K562 (cell line): ENCODE data around the gene DIPK1A. TPM values are rescaled to one million over a fixed set of nuclear protein-coding genes. Genes with fewer than 3 reads are reported as not detected.

Source experiments
- ATAC-seq: fragments of 200-7000 bp; cut with Tn5 transposase; 3 replicates; pipeline ENCODE4 v1.9.1; 2020; ENCODE audit warnings: moderate library complexity
- BruUV-seq: library from RNA; stranded (reverse); fragments of 400-500 nt; replicated peaks from 2 replicates; lab custom pipeline; 2021; lab: Mats Ljungman, UMichigan
- CTCF ChIA-PET: fragments of 300-600 bp; formaldehyde crosslinking; extraction: SDS; loops from one replicate; lab custom pipeline; 2021; ENCODE audit warnings: low intra/inter-chr PET ratio; lab: Yijun Ruan, JAX
- POLR2A ChIA-PET: fragments of 300-600, 350-650 bp; sonication (Branson Sonifier 250); formaldehyde crosslinking; extraction: SDS; loops from one replicate; lab custom pipeline; 2021; ENCODE audit warnings: antibody characterized with exemption, inconsistent platforms; lab: Yijun Ruan, JAX
- DNase-seq, 4 experiments: peaks; one replicate each; pipeline versions ENCODE4 v3.0.0 to v3.0.0-alpha.2; 2011 to 2018; ENCODE audit warnings: low spot score in 3 of 4, mixed read lengths in 3 of 4; ENCODE audit errors: extremely low read depth in 1 of 4
- FAIRE-seq: peaks from 2 replicates; lab custom pipeline; 2011; peaks lifted over from hg19 to GRCh38; lab: Jason Lieb, UNC
- H2AFZ ChIP-seq: 2 replicates; pipeline ENCODE4 v1.6.0; 2011; ENCODE audit warnings: low read depth, low read length, control low read depth, inconsistent platforms
- H3K27ac ChIP-seq: fragments of 200-600 bp; 3 replicates; pipeline ENCODE4 v1.8.0; 2011; ENCODE audit warnings: low read depth, mild to moderate bottlenecking, control low read depth, inconsistent platforms, low read length, moderate library complexity, mixed read lengths; ENCODE audit errors: extremely low read depth
- H3K27me3 ChIP-seq, 2 experiments: fragments of 300-600 bp in 1 of 2; 2 replicates in 1 of 2; 3 replicates in 1 of 2; pipeline versions ENCODE4 v1.6.0 to v1.8.0; 2011; ENCODE audit warnings: inconsistent platforms in 2 of 2, low read length in 2 of 2, mild to moderate bottlenecking in 1 of 2, mixed read lengths in 1 of 2, moderate library complexity in 1 of 2; ENCODE audit not compliant: control insufficient read depth in 2 of 2, insufficient read depth in 2 of 2
- H3K36me3 ChIP-seq: fragments of 300-600 bp; 3 replicates; pipeline ENCODE4 v1.8.0; 2011; ENCODE audit warnings: mild to moderate bottlenecking, low read length, inconsistent platforms; ENCODE audit not compliant: control insufficient read depth, insufficient read depth
- H3K4me1 ChIP-seq, 2 experiments: fragments of 200-600 bp in 1 of 2; replicated peaks in 1 of 2; 2 replicates in 1 of 2; 3 replicates in 1 of 2; pipeline versions ENCODE4 v1.5.1 to v1.8.0; 2011; ENCODE audit warnings: inconsistent platforms in 2 of 2, low read length in 2 of 2, mild to moderate bottlenecking in 1 of 2, mixed read lengths in 1 of 2, moderate library complexity in 1 of 2; ENCODE audit not compliant: control insufficient read depth in 2 of 2, insufficient read depth in 2 of 2
- H3K4me2 ChIP-seq: 2 replicates; pipeline ENCODE4 v1.6.1; 2011; ENCODE audit warnings: low read length, control low read depth, inconsistent platforms, mixed read lengths; ENCODE audit not compliant: insufficient read depth
- H3K4me3 ChIP-seq: fragments of 200-600 bp; sonication (generic), shearing (Covaris generic); 2 replicates; pipeline ENCODE4 v1.5.1; 2016; ENCODE audit warnings: control low read depth, inconsistent platforms
- H3K79me2 ChIP-seq: fragments of 200-600 bp; 3 replicates; pipeline ENCODE4 v1.8.0; 2011; ENCODE audit warnings: low read length, inconsistent platforms; ENCODE audit not compliant: control insufficient read depth, insufficient read depth
- H3K9ac ChIP-seq, 2 experiments: 2 replicates each; pipeline versions ENCODE4 v1.6.0 to v1.6.1; 2011; ENCODE audit warnings: low read depth in 2 of 2, low read length in 2 of 2, control low read depth in 1 of 2, inconsistent platforms in 1 of 2, mild to moderate bottlenecking in 1 of 2, mixed read lengths in 1 of 2; ENCODE audit not compliant: insufficient read depth in 1 of 2
- H3K9me1 ChIP-seq: one replicate; pipeline ENCODE4 v1.6.0; 2011; ENCODE audit warnings: inconsistent platforms, mild to moderate bottlenecking, low read length, moderate library complexity; ENCODE audit not compliant: control insufficient read depth, insufficient read depth
- H3K9me3 ChIP-seq: replicated peaks from 2 replicates; pipeline ENCODE4 v1.5.1; 2011; ENCODE audit warnings: low read depth, low read length, inconsistent platforms; ENCODE audit not compliant: control insufficient read depth, insufficient read depth
- H4K20me1 ChIP-seq: replicated peaks from 2 replicates; pipeline ENCODE4 v1.6.1; 2011; ENCODE audit warnings: low read length, inconsistent platforms, mixed read lengths; ENCODE audit not compliant: control insufficient read depth, insufficient read depth
- BHLHE40 ChIP-seq: IDR thresholded peaks from 2 replicates; pipeline ENCODE4 v1.6.1; 2011; ENCODE audit warnings: low read length, improper control_type of control experiment
- ETS2 ChIP-seq: IDR thresholded peaks from 2 replicates; pipeline ENCODE4 v1.6.1; 2016; ENCODE audit warnings: borderline replicate concordance, missing genetic modification characterization, mild to moderate bottlenecking, moderate library complexity, missing compliant biosample characterization; ENCODE audit not compliant: poor library complexity, severe bottlenecking
- SIX5 ChIP-seq, 2 experiments: IDR thresholded peaks; 2 replicates each; pipeline ENCODE4 v1.6.1; 2011; ENCODE audit warnings: low read length in 2 of 2, borderline replicate concordance in 1 of 2, low read depth in 1 of 2, mild to moderate bottlenecking in 1 of 2, moderate library complexity in 1 of 2; ENCODE audit not compliant: insufficient read depth in 1 of 2
- TEAD1 ChIP-seq, 2 experiments: fragments of 450-650 bp in 1 of 2; sonication (generic) in 1 of 2; formaldehyde crosslinking; IDR thresholded peaks; 2 replicates each; pipeline versions ENCODE4 v1.4.0 to v1.8.0; 2020 to 2022; ENCODE audit warnings: mild to moderate bottlenecking in 2 of 2, missing genetic modification reagents in 1 of 2
- ZBTB49 ChIP-seq: sonication (generic); formaldehyde crosslinking; IDR thresholded peaks from 2 replicates; pipeline ENCODE4 v1.8.0; 2022; ENCODE audit warnings: missing genetic modification reagents, mild to moderate bottlenecking, borderline replicate concordance
- ZC3H8 ChIP-seq: fragments of 450-650 bp; IDR thresholded peaks from 2 replicates; pipeline ENCODE4 v1.6.1; 2017
- ZNF324 ChIP-seq: fragments of 250-450 bp; sonication (Bioruptor Pico); IDR thresholded peaks from 2 replicates; pipeline ENCODE4 v1.4.0; 2020; ENCODE audit warnings: mild to moderate bottlenecking
- WGBS: fragments of 100-300 bp; shearing (Covaris generic); methylation state at CpG from one replicate; pipeline ENCODE4 v1.1.6; 2016; ENCODE audit warnings: low coverage, mixed read lengths; ENCODE audit not compliant: insufficient coverage; ENCODE audit errors: missing lambda C conversion rate; 5-methylcytosine and 5-hydroxymethylcytosine counted together
- in situ Hi-C: fragments of 300-500 bp; cut with MboI; formaldehyde crosslinking; loops from 4 replicates; pipeline ENCODE4 v1.15.0; 2018; ENCODE audit warnings: inconsistent platforms, mixed read lengths
- intact Hi-C: fragments of 100-400 bp; cut with micrococcal nuclease; formaldehyde crosslinking; loops from 2 replicates; pipeline ENCODE4 v1.14.2; 2022
- polyA plus RNA-seq, 8 experiments: library from polyadenylated mRNA; depleted of rRNA in 4 of 8; stranded (reverse) in 5 of 8; unstranded in 3 of 8; fragments of >200 nt; fragmentation: Nextera tagmentation in 2 of 8; fragmentation: Illumina TruSeq in 1 of 8; extraction: Ambion mirVana in 2 of 8; extraction: Trizol in 1 of 8; gene quantifications; 2 replicates each; pipeline versions ENCODE4 v1.2.1 to v1.2.3, GENCODE V29; 2011 to 2014; ENCODE audit warnings: inconsistent platforms in 1 of 8, missing spikeins in 1 of 8
- total RNA-seq, 7 experiments: library from RNA; depleted of rRNA in 6 of 7; stranded (reverse); fragments of >200 nt in 6 of 7; fragmentation: Illumina TruSeq in 2 of 7; extraction: Trizol in 2 of 7; gene quantifications; 2 replicates each; pipeline versions ENCODE4 v1.2.1 to v1.2.3, GENCODE V29; 2011 to 2021; ENCODE audit warnings: low replicate concordance in 1 of 7

DIPK1A gene
- total and polyA plus RNA-seq, 9 of the 15 experiments (the other 6 are each of a cell fraction or from before 2014, with no cell fraction given): 0.54 to 2.5 (median 1.3) TPM

GRCh38 chr1:92901126-92901525 is 60.1 kb downstream of the DIPK1A start:
- no TSS peak for BruUV-seq

DNA sequence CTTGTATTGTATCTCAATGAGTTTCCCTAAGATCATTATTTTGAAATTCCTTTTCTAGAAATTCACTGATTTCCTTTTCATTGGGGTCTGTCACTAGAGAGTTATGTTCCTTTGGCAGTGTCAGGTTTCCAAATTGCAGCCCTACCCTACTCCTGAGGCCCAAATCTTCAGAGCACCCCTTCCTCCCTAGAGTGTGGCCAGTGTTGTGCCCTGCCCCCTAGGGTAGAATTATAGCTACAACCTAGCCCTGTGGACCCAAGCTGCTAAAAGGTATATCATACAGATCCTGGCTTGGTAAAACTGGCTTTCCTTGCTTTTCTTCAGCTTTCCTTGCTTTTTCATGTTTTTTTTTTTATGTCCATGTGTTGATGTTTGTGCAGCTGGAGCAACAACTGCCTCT is 60.7 kb downstream of the DIPK1A start:
- ATAC-seq (no peak), DNase-seq (no peak), FAIRE-seq (no peak)
- Histone ChIP-seq H3K79me2 (no peaks in the 10 kb centered on the region), H3K4me1 (0 out of 5 replicates have a peak, but pooled peaks cover 0 to 5% of the 10 kb centered on the region in 2 experiments), H3K27me3 (no peaks in the 10 kb centered on the region), H3K27ac (no peak overlapping the region), H3K4me3 (no peak overlapping the region), H3K36me3 (no peaks in the 10 kb centered on the region), H3K9ac (no peak overlapping the region), H4K20me1 (no peaks in the 10 kb centered on the region), H3K4me2 (no peak overlapping the region), H3K9me1 (no peaks in the 10 kb centered on the region), H2AFZ (no peak overlapping the region), H3K9me3 (no peaks in the 10 kb centered on the region)
- TF ChIP-seq ZBTB49 (no peak), SIX5 (IDR thresholded peaks at IDR 0.05; ENCODE audit: borderline replicate concordance in 1 of 2, insufficient read depth in 1 of 2, low read depth in 1 of 2, low read length in 2 of 2) (no peak), ETS2 (tag) (no peak), ZNF324 (CRISPR knock-in tag) (no peak), ZC3H8 (no peak), BHLHE40 (no peak)
- CTCF ChIA-PET: no interaction called here
- POLR2A ChIA-PET: no interaction called here
- in situ Hi-C loops: no loop called here
- BruUV-seq: no TSS peak
- intact Hi-C loops: loop anchor here (5.0 kb wide), 1 partner anchor 52 kb away; no protein-coding TSS in a partner anchor

More at GRCh38 chr1:92901126-92901525, 60.1 kb downstream of the DIPK1A start:
- 0 out of 5 replicates have a peak, but pooled peaks cover 0 to 5% of the 10 kb centered on the region in 2 experiments for H3K4me1 ChIP-seq
- H3K4me2 ChIP-seq: no peak overlapping the region
- ATAC-seq: no peak
- no peaks in the 10 kb centered on the region for H3K9me3 ChIP-seq
- ChIA-PET POLR2A (interaction anchor here (0.6 kb wide), 1 partner anchor 787 kb away, joined by 4 read pairs; no protein-coding TSS in a partner anchor), CTCF (no interaction called here)
- no peaks in the 10 kb centered on the region for H3K27me3 ChIP-seq
- intact Hi-C loops: loop anchor here (5.0 kb wide), 1 partner anchor 51 kb away; no protein-coding TSS in a partner anchor
- no peak overlapping the region for H2AFZ ChIP-seq
- DNase-seq: no peak
- WGBS: 27% methylated on average over 1 of the region's 1 CpG
- no peaks in the 10 kb centered on the region for H3K36me3 ChIP-seq
- no peak overlapping the region for H3K9ac ChIP-seq
- H3K4me3 ChIP-seq: no peak overlapping the region
- H3K27ac ChIP-seq: no peak overlapping the region
- FAIRE-seq: no peak
- H3K9me1 ChIP-seq: no peaks in the 10 kb centered on the region
- no peaks in the 10 kb centered on the region for H4K20me1 ChIP-seq
- no peak for TF ChIP-seq TEAD1 (CRISPR knock-in tag; IDR thresholded peaks at IDR 0.05)
- H3K79me2 ChIP-seq: no peaks in the 10 kb centered on the region
- in situ Hi-C loops: no loop called here
